NOMO-1 treated with DMSO at 0.1 percent for 48 hours (cell line): ENCODE measurements around the gene METTL23.
"Not testable (repeated sequence)": the region's sequence is repeated elsewhere in the genome, so short reads cannot be mapped to it uniquely, and the experiment has no call there.

Source experiments
- DNase-seq: peaks from one replicate; lab custom pipeline; 2025; ENCODE audit not compliant: unreplicated experiment; lab: John Stamatoyannopoulos, UW

Gene METTL23

DNA sequence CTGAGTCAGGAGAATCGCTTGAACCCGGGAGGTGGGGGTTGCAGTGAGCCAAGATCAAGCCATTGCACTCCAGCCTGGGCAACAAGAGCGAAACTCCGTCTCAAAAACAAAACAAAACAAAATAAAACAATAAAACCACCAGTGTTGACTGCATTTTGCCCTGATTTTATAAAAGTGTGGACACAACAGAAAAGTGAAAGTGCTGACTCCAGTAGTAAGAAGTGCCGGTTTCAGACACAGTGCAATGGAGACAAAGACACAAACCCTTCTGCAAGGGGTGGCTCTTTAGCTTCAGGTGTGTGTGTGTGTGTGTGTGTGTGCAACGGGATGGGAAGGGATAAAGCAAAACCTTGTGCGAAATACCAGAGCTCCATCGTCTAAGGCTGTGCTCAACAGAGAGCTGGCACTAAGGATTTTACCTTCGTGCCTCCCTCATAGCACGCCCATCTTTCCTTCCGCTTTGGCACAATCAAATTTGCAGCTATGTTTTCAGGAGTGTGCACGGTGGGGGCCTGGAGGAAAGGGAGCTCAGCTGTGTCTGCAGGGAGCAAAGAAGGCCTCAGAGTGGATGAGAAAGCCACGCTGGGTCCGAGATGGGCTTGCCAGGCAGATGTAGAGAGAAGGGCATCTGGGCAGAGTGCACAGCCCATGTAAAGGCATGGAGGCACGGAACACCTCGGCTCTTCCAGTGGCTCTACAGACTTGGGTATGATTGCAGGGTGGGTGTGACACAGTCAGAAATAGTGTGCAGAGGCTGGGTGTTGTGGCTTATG is 31.4 kb upstream of the METTL23 start:
- DNase-seq: no peak

- no peak for DNase-seq
Observed at GRCh38 chr17:76696763-76697701, 29.6 kb upstream of the METTL23 start.

GRCh38 chr17:76697702-76698465 is 28.8 kb upstream of the METTL23 start:
- no peak for DNase-seq

- DNase-seq: not testable (repeated sequence)
Observed at GRCh38 chr17:76698466-76698977, 28.1 kb upstream of the METTL23 start.

- DNase-seq: no peak
Observed at GRCh38 chr17:76700270-76700616, 26.4 kb upstream of the METTL23 start.

DNA sequence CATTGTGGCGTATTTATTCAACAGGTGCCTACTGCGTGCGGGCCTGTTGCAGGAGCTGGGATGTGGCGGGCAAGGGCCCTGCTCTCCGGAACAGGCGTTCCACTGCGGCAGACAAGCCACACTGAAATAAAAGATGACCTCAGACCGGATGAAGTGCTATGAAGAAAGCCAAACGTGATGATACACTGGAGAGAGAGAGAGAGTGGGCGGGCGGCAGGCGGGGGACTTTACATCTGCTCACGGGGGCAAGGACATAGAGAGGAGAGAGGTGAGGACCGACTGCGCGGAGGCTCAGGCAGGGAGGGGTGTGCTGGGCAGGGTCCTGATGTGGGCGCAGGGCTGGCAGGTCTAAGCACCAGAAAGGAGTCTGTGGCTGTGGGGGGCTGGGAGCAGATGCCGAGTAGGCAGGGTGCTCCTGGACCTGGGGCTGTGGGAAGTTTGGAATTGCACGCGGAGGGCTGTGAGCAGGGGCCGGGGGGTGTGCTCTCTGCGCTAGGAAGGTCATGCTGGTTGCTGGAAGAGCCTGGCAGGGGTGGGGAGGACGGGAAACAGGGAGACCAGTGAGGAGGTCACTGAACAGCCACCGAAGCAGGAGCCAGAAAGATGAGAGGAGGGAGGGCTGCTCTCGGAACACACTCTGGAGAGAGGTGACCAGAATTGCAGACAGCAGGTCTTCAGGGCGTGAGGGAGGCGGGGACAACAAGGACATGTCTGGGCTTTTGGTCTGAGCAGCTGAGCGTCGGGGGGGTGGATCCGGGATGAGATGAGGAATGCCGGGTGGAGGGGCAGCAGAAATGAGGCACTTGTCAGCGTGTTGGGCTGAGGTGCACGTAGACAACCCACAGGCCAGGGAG is 25.8 kb upstream of the METTL23 start:
- DNase-seq: no peak

DNA sequence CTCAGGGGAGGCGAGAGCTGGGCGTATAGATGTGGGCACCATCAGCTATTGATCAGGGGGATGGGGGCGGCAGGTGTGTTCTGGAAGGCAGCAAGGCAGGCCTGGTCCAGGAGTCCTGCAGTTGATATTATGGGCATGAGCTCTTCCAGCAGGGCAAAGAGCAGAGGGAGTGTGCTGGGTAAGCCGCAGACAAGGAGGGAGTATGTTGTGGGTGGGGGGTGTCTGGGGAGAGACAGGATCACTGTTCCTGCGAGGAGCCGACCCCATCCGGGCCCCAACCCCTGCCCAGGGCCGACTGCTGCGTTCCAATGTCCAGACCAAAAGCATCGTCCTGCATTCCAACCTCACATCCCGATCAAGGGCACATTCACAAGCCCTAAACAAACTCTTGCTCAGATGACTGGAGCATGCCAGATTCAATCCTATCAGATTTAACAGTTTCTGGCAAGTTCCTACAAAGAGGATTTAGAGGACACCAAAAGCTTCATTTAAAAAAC is 25.1 kb upstream of the METTL23 start:
- DNase-seq: no peak

- DNase-seq: no peak
Observed at GRCh38 chr17:76702076-76702475, 24.6 kb upstream of the METTL23 start.

DNA sequence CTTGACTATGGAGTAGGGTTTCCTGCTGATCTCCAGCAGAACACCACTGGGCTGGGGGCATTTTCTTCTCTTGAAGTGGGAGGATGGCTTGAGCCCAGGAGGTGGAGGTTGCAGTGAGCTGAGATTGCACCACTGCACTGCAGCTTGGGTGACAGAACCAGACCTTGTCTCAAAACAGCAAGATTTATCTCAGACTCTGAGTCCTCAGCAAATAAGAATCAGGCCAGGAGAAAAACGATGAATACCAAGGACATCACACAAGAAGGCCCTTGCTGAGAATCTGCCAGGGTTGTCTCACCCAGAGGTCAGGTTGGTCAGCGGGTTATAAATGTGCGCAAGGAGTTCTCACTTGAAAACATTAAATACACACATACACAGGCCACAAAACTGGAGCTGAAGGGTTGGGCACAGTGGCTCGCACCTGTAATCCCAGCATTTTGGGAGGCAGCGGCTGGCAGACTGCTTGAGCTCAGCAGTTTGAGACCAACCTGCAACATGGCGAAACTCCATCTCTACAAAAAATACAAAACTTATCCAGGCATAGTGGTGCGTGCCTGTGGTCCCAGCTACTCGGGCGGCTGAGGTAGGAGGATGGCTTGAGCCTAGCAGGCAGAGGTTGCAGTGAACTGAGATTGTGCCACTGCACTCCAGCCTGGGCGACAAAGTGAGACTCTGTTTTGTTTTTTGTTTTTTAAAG is 23.6 kb upstream of the METTL23 start:
- no peak for DNase-seq

DNA sequence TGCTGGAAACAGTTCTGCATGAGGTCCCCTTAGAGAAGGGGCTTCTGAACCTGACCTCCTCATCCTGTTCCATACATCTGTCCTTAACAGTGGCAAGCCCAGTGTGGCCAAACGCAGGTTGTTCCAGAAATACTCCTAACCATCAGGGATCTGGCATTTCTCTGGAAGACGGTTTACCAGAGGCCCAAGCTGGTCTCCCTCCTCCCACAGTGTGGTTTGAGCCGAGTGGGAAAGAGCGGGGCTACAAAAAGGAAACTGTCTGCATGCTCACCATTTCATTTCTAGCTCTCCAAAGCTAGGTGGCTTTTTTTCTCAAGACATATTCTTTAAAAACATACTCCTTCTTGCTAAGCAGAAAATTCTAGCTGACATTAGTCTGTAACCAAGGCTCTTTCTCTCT is 21.8 kb upstream of the METTL23 start:
- DNase-seq: no peak

DNA sequence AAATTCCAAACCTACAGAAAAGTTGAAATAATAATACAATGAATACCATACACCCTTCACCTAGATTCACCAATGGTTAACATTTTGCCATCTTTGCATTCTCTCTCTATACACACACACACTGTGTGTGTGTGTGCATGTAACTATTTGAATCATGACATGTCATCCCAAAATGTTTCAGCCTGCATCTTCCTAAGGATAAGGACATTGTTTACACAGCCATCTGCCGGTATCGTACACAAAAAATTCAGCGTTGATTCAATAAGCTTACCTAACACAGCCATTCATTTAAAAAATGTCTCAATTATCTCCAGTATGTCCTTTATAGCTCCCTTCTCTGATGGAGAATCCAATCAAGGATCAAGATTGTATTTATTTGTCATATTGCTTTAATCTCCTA is 19.8 kb upstream of the METTL23 start:
- no peak for DNase-seq

DNA sequence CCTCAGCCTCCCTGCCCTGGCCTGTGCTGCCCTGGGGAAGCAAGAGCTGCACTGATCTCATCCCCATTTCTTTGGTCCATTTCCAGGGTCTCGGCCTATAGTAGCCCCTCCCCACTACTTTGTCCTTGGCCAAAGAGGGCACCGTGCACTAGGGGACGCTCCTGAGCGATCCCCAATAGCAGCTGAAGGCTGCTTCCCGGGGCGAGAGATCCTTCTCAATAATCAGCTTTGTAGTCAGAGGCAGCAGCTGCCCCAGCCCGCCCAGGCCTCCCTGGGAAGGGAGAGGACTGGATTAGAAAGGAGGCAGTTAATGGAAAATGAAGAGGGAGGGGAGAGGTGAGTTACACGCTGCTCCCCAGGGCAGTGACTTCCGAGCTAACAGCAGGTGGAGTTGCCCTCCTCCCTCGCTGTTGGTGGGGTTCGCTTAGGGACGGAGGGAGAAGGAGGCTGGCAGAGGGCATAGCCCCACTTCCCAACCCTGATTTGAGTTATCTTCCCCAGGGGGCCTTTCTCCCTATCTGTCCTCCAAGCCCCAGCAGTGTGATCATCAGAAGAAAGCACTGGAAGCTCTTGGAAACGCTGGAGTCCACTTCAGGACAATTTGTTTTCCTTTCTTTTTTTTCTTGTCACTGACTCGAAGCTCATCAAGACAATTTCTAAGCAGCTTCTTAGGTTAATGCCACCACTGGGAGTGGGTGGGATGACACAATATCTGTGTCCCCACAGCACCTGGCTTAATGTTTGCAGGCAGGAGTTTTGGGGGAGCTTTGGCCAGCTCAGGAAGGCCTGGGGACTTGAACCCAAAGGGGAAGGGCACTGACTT is 18.4 kb upstream of the METTL23 start:
- DNase-seq: no peak

- no peak for DNase-seq
Observed at GRCh38 chr17:76709077-76709950, 17.3 kb upstream of the METTL23 start.

DNA sequence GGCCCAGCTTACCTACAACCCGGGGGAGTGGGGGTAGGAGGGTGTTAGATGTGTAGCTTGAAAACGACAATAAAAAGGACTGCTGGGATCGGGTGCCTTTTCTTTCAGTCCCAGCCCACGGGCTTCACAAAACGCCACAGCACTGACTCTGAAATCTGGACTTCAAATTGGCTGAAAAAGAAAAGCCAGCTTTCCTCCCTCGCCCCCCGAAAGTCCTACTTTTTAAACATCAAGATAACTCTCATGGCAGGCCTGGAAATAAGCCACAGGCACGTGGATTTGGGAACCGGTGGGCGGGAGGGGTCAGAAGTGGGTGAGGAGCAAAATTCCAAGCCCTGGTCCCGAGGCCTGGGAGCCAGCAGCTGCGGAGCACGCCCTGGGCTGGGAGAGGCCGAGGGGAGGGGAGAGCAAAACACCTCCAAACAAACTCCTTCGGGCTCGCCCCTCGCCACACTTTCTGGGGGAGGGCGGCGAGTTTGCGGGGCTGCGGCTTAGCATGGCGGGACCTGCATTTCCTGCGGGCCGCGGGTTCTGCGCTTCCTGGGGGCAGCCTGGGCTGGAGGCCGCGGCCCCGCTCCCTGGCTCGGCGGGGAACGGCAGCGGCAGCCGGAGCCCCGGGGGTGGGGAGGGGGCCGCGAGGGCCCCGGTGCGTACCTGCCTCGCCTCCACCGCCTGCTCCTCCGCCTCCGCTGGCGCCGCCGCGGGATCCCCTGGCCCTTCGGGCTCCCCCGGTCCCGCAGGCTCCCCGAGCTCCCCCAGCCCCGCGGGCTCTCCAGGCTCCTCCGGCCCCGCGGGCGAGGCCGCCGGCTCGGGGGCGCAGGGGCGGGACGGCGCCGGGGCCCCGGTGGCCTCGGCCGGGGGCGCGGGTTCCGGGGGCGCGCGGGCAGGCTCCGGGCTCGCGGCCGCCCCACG is 16.4 kb upstream of the METTL23 start:
- DNase-seq: not testable (repeated sequence)

DNA sequence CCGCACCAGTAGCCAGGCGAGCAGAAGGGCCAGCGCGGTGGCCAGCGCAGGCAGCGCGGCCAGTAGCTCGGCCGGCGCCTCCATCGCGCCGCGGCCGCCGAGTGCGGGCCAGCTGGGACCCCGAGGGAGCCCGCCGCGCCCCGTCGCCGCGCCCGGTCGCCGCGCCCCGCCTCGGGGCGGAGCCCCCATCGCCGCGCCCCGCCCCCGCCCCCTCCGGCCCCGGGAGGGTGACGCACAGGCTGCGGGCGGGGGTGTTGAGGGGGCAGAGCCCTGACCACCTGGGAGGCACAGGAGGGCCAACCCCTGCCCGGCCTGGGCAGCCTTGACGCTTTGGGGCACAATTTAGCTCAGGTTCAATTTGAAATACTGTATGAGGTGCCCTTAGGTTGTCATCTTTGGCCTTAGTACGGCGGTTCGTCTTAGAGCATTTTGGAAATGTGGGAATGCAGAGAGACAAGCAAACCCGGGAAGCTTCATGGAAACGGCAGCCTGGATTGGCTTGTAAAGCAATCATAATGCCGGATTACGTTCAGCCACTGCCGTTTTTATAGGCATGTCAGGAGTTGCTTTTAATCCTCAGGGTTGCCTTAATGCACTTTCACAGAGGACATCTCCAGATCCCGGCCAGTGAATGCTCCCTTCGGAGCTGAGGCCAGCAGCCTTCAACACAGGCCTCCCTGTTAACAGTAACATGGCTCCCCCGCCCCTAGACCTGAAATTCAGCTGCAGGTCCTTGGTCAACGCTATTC is 15.6 kb upstream of the METTL23 start, which contains the start of gene MXRA7:
TSS of gene MXRA7 (minus strand) at position 103 of the 749 bp plus-strand sequence. CDS start at position 84, 19 bp downstream.
- no peak for DNase-seq

DNA sequence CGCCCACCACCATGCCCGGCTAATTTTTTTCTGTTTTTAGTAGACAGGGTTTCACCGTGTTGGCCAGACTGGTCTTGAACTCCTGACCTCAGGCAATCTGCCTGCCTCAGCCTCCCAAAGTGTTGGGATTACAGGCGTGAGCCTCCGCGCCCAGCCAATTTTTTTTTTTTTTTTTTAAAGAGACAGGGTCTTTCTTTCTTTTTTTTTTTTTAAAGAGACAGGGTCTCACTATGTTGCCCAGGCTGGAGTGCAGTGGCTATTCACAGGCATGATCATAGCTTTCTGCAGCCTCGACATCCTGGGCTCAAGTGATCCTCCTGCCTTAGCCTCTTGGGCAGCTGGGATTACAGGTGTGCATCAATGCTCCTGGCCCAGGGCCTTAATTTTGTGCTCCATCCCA is 14.3 kb upstream of the METTL23 start:
- not testable (repeated sequence) for DNase-seq
